Esophagus muscularis mucosa (tissue), 3 donors: Measurements from ENCODE around the gene RPL28.

Source experiments
- POLR2A ChIP-seq: fragments of 450-650 bp; IDR thresholded peaks from one replicate; pipeline ENCODE4 v1.6.1; 2017; ENCODE audit warnings: antibody characterized with exemption, moderate library complexity, mild to moderate bottlenecking, low read depth
- POLR2AphosphoS5 ChIP-seq, 2 donors: sonication (generic); formaldehyde crosslinking; IDR thresholded peaks; one replicate each; pipeline ENCODE4 v1.6.1; 2017; ENCODE audit warnings: antibody characterized with exemption in 2 of 2
- TF ChIP-seq, protein P1 (sequence below), 3 experiments: fragments of 200-600 bp in 2 of 3; fragments of 450-650 bp in 1 of 3; sonication (generic) in 2 of 3; IDR thresholded peaks; one replicate each; pipeline ENCODE4 v1.5.1; 2017 to 2019; ENCODE audit warnings: antibody characterized with exemption in 3 of 3, mild to moderate bottlenecking in 2 of 3, moderate library complexity in 1 of 3

GRCh38 chr19:55358943-55359908, 26.5 kb upstream of the RPL28 start:
- TF ChIP-seq, protein P1, sequence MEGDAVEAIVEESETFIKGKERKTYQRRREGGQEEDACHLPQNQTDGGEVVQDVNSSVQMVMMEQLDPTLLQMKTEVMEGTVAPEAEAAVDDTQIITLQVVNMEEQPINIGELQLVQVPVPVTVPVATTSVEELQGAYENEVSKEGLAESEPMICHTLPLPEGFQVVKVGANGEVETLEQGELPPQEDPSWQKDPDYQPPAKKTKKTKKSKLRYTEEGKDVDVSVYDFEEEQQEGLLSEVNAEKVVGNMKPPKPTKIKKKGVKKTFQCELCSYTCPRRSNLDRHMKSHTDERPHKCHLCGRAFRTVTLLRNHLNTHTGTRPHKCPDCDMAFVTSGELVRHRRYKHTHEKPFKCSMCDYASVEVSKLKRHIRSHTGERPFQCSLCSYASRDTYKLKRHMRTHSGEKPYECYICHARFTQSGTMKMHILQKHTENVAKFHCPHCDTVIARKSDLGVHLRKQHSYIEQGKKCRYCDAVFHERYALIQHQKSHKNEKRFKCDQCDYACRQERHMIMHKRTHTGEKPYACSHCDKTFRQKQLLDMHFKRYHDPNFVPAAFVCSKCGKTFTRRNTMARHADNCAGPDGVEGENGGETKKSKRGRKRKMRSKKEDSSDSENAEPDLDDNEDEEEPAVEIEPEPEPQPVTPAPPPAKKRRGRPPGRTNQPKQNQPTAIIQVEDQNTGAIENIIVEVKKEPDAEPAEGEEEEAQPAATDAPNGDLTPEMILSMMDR (IDR thresholded peaks at IDR 0.05) = no peak
- TF ChIP-seq POLR2AphosphoS5 (IDR thresholded peaks at IDR 0.05) = no peak
- no peak for TF ChIP-seq POLR2A
